RPMI7951 (cell line): Measurements from ENCODE around the gene STAC3. TPM values are rescaled to one million over a fixed set of nuclear protein-coding genes. Genes with fewer than 3 reads are reported as not detected.

Experiments used
- DNase-seq: peaks from one replicate; pipeline ENCODE4 v3.0.0-alpha.2; 2012; ENCODE audit warnings: low read depth
- total RNA-seq: library from RNA; depleted of rRNA; stranded (reverse); fragments of >200 nt; shearing (Covaris generic); gene quantifications from 2 replicates; pipeline ENCODE4 v1.2.3, GENCODE V29; 2014; rRNA removed

STAC3 gene
- total RNA-seq, 1 experiment from 2014 or later = 0.84 TPM

DNA sequence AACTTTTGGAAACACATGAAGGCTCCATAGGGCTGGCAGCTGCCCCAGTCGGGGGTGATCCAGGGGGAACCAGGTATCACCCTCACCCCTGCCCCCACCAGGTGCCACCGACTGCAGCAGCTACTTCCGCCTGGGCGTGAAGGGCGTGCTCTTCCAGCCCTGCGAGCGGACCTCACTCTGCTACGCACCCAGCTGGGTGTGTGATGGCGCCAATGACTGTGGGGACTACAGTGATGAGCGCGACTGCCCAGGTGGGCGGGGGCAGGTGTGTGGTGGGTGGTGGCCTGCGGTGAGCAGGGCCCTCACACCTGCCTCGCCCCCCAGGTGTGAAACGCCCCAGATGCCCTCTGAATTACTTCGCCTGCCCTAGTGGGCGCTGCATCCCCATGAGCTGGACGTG is 56.7 kb downstream of the STAC3 start:
- DNase-seq = no peak

DNA sequence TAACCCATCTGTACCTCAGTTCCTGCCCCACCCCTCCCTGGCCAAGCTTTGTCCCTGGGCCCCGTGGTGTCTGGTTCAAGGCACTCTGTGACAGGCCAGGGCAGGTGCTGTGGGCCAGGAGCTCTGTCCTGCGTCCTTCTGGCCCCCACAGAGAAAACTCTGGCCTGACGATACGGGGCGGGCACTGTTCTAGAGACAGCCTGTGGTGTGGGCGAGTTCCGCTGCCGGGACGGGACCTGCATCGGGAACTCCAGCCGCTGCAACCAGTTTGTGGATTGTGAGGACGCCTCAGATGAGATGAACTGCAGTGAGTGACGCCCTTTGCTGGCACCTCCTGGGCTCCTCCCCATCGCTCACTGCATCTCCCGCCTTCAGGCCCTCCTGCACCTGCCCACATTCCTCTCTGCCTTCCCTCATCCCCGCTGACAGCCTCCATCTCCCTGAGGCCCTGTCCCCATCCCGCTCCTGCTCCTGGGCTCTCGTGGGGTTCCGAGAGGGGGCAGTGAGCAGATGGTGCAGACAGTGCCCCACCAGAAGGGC is 57.2 kb downstream of the STAC3 start:
- DNase-seq = no peak

Other genes with a start within 250 kb of the STAC3 start
- 2.3 and 2.6 TPM in 2 replicates for gene ZBTB39, start 244.6 kb downstream of the STAC3 start, total RNA-seq
- not detected in 2 replicates for gene TAC3, start 234.7 kb downstream of the STAC3 start, total RNA-seq
- gene MYO1A, start 201.1 kb downstream of the STAC3 start, total RNA-seq = not detected in 2 replicates
- gene NEMP1, start 172.4 kb downstream of the STAC3 start, total RNA-seq = 27.9 and 30.4 TPM in 2 replicates
- gene NAB2, start 162.1 kb downstream of the STAC3 start, total RNA-seq = 10.9 and 17.6 TPM in 2 replicates
- 29.4 and 33.0 TPM in 2 replicates for gene STAT6, start 139.8 kb downstream of the STAC3 start, total RNA-seq
- gene LRP1, start 122.7 kb downstream of the STAC3 start, total RNA-seq = 28.8 and 31.6 TPM in 2 replicates
- gene LRP1-AS, start 103.6 kb downstream of the STAC3 start, total RNA-seq = not detected in 2 replicates
- 1.7 and 4.1 TPM in 2 replicates for gene NXPH4, start 34.4 kb downstream of the STAC3 start, total RNA-seq
- gene SHMT2, start 21.5 kb downstream of the STAC3 start, total RNA-seq = 89.3 and 108 TPM in 2 replicates
- gene R3HDM2, start 179.9 kb upstream of the STAC3 start, total RNA-seq = 10.8 and 12.3 TPM in 2 replicates
- not detected in 2 replicates for gene INHBC, start 183.6 kb upstream of the STAC3 start, total RNA-seq
- gene INHBE, start 204.1 kb upstream of the STAC3 start, total RNA-seq = 0.24 and 0.88 TPM in 2 replicates
- 0.49 and 0.60 TPM in 2 replicates for gene GLI1, start 208.6 kb upstream of the STAC3 start, total RNA-seq
- gene ARHGAP9, start 228.7 kb upstream of the STAC3 start, total RNA-seq = 0.20 TPM in 1 of 2 replicates, not detected in the other
- gene MARS1, start 236.9 kb upstream of the STAC3 start, total RNA-seq = 79.7 and 94.8 TPM in 2 replicates